ENCODE results near the gene ZBTB22.

GRCh38 chr6:33318426-33319073 lies 1.0 kb upstream of the ZBTB22 start:
- TF ChIP-seq, protein P1, sequence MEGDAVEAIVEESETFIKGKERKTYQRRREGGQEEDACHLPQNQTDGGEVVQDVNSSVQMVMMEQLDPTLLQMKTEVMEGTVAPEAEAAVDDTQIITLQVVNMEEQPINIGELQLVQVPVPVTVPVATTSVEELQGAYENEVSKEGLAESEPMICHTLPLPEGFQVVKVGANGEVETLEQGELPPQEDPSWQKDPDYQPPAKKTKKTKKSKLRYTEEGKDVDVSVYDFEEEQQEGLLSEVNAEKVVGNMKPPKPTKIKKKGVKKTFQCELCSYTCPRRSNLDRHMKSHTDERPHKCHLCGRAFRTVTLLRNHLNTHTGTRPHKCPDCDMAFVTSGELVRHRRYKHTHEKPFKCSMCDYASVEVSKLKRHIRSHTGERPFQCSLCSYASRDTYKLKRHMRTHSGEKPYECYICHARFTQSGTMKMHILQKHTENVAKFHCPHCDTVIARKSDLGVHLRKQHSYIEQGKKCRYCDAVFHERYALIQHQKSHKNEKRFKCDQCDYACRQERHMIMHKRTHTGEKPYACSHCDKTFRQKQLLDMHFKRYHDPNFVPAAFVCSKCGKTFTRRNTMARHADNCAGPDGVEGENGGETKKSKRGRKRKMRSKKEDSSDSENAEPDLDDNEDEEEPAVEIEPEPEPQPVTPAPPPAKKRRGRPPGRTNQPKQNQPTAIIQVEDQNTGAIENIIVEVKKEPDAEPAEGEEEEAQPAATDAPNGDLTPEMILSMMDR (IDR thresholded peaks at IDR 0.05 in 8 of 11, conservative IDR thresholded peaks at IDR 0.05 in 3 of 11) = no peak
- TF ChIP-seq POLR2A (IDR thresholded peaks at IDR 0.05) = no peak
- TF ChIP-seq POLR2AphosphoS5 (IDR thresholded peaks at IDR 0.05) = peak in 1 of 3 donors; percentile 30
